SK-N-SH treated with all-trans-retinoic acid at 6 μM for 48 hours (cell line): ENCODE data around the gene DOLPP1.

Experiments
- ATAC-seq: fragments of 200-7000 bp; cut with Tn5 transposase; 3 replicates; pipeline ENCODE4 v1.9.1; 2020; ENCODE audit warnings: mild to moderate bottlenecking, moderate library complexity
- ARNTL ChIP-seq: fragments of 450-650 bp; formaldehyde crosslinking; IDR thresholded peaks from 2 replicates; pipeline ENCODE4 v1.5.0; 2020; ENCODE audit warnings: low read depth, mild to moderate bottlenecking, moderate library complexity, borderline replicate concordance
- BACH2 ChIP-seq: fragments of 250-450 bp; sonication (Bioruptor Pico); IDR thresholded peaks from 2 replicates; pipeline ENCODE4 v1.9.0; 2021; ENCODE audit warnings: mild to moderate bottlenecking, borderline replicate concordance
- CREB5 ChIP-seq: fragments of 250-450 bp; sonication (Bioruptor Pico); IDR thresholded peaks from 2 replicates; pipeline ENCODE4 v1.5.1; 2020; ENCODE audit warnings: low read depth, mild to moderate bottlenecking, moderate library complexity
- CSRNP3 ChIP-seq: fragments of 250-450 bp; sonication (Bioruptor Pico); IDR thresholded peaks from 2 replicates; pipeline ENCODE4 v1.5.1; 2021; ENCODE audit warnings: mild to moderate bottlenecking, moderate library complexity
- ESRRG ChIP-seq: fragments of 250-450 bp; sonication (Bioruptor Pico); IDR thresholded peaks from 2 replicates; pipeline ENCODE4 v1.6.1; 2021; ENCODE audit warnings: mild to moderate bottlenecking
- GLIS3 ChIP-seq: fragments of 250-450 bp; sonication (Bioruptor Pico); IDR thresholded peaks from 2 replicates; pipeline ENCODE4 v1.5.0; 2020; ENCODE audit warnings: mild to moderate bottlenecking, moderate library complexity
- ISL1 ChIP-seq: fragments of 250-450 bp; sonication (Bioruptor Pico); IDR thresholded peaks from 2 replicates; pipeline ENCODE4 v2.1.2; 2022; ENCODE audit warnings: mild to moderate bottlenecking, moderate library complexity
- OSR1 ChIP-seq: fragments of 250-450 bp; sonication (Bioruptor Pico); IDR thresholded peaks from 2 replicates; pipeline ENCODE4 v1.8.0; 2022; ENCODE audit warnings: moderate library complexity, mild to moderate bottlenecking, inconsistent platforms
- PATZ1 ChIP-seq: fragments of 250-450 bp; sonication (Bioruptor Pico); IDR thresholded peaks from 2 replicates; pipeline ENCODE4 v1.8.0; 2020; ENCODE audit warnings: mild to moderate bottlenecking, moderate library complexity, borderline replicate concordance
- POU6F1 ChIP-seq: fragments of 250-450 bp; sonication (Bioruptor Pico); IDR thresholded peaks from 2 replicates; pipeline ENCODE4 v1.8.0; 2021; ENCODE audit warnings: low read depth, mild to moderate bottlenecking, moderate library complexity, borderline replicate concordance
- PPARA ChIP-seq: fragments of 250-450 bp; sonication (Bioruptor Pico); IDR thresholded peaks from 2 replicates; pipeline ENCODE4 v1.5.0; 2020; ENCODE audit warnings: mild to moderate bottlenecking, borderline replicate concordance
- RARB ChIP-seq: fragments of 250-450 bp; sonication (Bioruptor Pico); IDR thresholded peaks from 2 replicates; pipeline ENCODE4 v1.8.0; 2021; ENCODE audit warnings: mild to moderate bottlenecking, moderate library complexity
- SNAI2 ChIP-seq: fragments of 250-450 bp; sonication (Bioruptor Pico); IDR thresholded peaks from 2 replicates; pipeline ENCODE4 v1.5.0; 2020; ENCODE audit warnings: mild to moderate bottlenecking, moderate library complexity
- TCF4 ChIP-seq: fragments of 250-450 bp; sonication (Bioruptor Pico); IDR thresholded peaks from 2 replicates; pipeline ENCODE4 v1.8.0; 2021; ENCODE audit warnings: mild to moderate bottlenecking, moderate library complexity, borderline replicate concordance
- TOX ChIP-seq: fragments of 250-450 bp; sonication (Bioruptor Pico); IDR thresholded peaks from 2 replicates; pipeline ENCODE4 v1.8.0; 2021; ENCODE audit warnings: mild to moderate bottlenecking, moderate library complexity, borderline replicate concordance
- TSHZ2 ChIP-seq: fragments of 250-450 bp; sonication (Bioruptor Pico); IDR thresholded peaks from 2 replicates; pipeline ENCODE4 v1.5.0; 2020; ENCODE audit warnings: mild to moderate bottlenecking, moderate library complexity
- ZC3H10 ChIP-seq: fragments of 250-450 bp; sonication (Bioruptor Pico); IDR thresholded peaks from 2 replicates; pipeline ENCODE4 v1.5.1; 2021; ENCODE audit warnings: mild to moderate bottlenecking, moderate library complexity
- ZFP3 ChIP-seq: fragments of 250-450 bp; sonication (Bioruptor Pico); IDR thresholded peaks from 2 replicates; pipeline ENCODE4 v1.5.0; 2020; ENCODE audit warnings: mild to moderate bottlenecking, moderate library complexity
- ZFP30 ChIP-seq: fragments of 450-650 bp; formaldehyde crosslinking; IDR thresholded peaks from 2 replicates; pipeline ENCODE4 v1.5.0; 2022; ENCODE audit warnings: mild to moderate bottlenecking, moderate library complexity
- ZNF565 ChIP-seq: fragments of 450-650 bp; formaldehyde crosslinking; conservative IDR thresholded peaks from 2 replicates; pipeline ENCODE4 v1.5.0; 2020; ENCODE audit warnings: low read depth, mild to moderate bottlenecking, moderate library complexity
- ZNF70 ChIP-seq: fragments of 450-650 bp; formaldehyde crosslinking; IDR thresholded peaks from 2 replicates; pipeline ENCODE4 v1.5.0; 2020; ENCODE audit warnings: mild to moderate bottlenecking, moderate library complexity

Gene DOLPP1

GRCh38 chr9:129031514-129031913 is 49.4 kb upstream of the DOLPP1 start (continued):
- TF ChIP-seq CREB5 (CRISPR knock-in tag) (no peak), PATZ1 (CRISPR knock-in tag) (no peak)

- no peak for ATAC-seq
- TF ChIP-seq GLIS3 (CRISPR knock-in tag) (no peak), PPARA (CRISPR knock-in tag) (no peak), ZC3H10 (CRISPR knock-in tag) (no peak), ISL1 (CRISPR knock-in tag) (no peak), BACH2 (CRISPR knock-in tag) (no peak), OSR1 (no peak), ESRRG (CRISPR knock-in tag) (no peak), ZFP30 (no peak), CREB5 (CRISPR knock-in tag) (no peak), SNAI2 (CRISPR knock-in tag) (no peak), ZFP3 (CRISPR knock-in tag) (no peak), RARB (CRISPR knock-in tag) (no peak)
These were observed 48.3 kb upstream of the DOLPP1 start for GRCh38 chr9:129032541-129033159.

- ATAC-seq, result no peak
- no peak for TF ChIP-seq ARNTL
- TF ChIP-seq TSHZ2, result no peak
- no peak for TF ChIP-seq ISL1 (CRISPR knock-in tag)
- no peak for TF ChIP-seq CREB5 (CRISPR knock-in tag)
- no peak for TF ChIP-seq PPARA (CRISPR knock-in tag)
- TF ChIP-seq OSR1, result no peak
- TF ChIP-seq TOX (CRISPR knock-in tag), result no peak
- TF ChIP-seq TCF4, result no peak
- TF ChIP-seq RARB (CRISPR knock-in tag), result no peak
- no peak for TF ChIP-seq ESRRG (CRISPR knock-in tag)
- no peak for TF ChIP-seq GLIS3 (CRISPR knock-in tag)
- TF ChIP-seq ZNF565 (CRISPR knock-in tag), result no peak
- TF ChIP-seq CSRNP3 (CRISPR knock-in tag), result no peak
- TF ChIP-seq ZC3H10 (CRISPR knock-in tag), result no peak
- TF ChIP-seq ZNF70 (CRISPR knock-in tag), result no peak
- no peak for TF ChIP-seq BACH2 (CRISPR knock-in tag)
- TF ChIP-seq POU6F1, result no peak
These were observed 47.7 kb upstream of the DOLPP1 start for GRCh38 chr9:129033216-129033615.

GRCh38 chr9:129035838-129036237 is 45.1 kb upstream of the DOLPP1 start:
- ATAC-seq, result peak; percentile 15
